Adrenal gland (tissue), 5 donors: ENCODE data around the gene AMN.

Source experiments
- POLR2A ChIP-seq, 2 donors: fragments of 450-650 bp; IDR thresholded peaks; one replicate each; pipeline ENCODE4 v1.6.1; 2017; ENCODE audit warnings: antibody characterized with exemption in 2 of 2, mild to moderate bottlenecking in 2 of 2, moderate library complexity in 1 of 2
- TF ChIP-seq, protein P1 (sequence below), 6 experiments: fragments of 450-650 bp in 4 of 6; fragments of 200-600 bp in 2 of 6; sonication (generic) in 1 of 6; IDR thresholded peaks; 1 replicate in 5 of 6; 2 replicates in 1 of 6; pipeline versions ENCODE4 v1.5.1 to v1.8.0; 2016 to 2021; ENCODE audit warnings: antibody characterized with exemption in 6 of 6, mild to moderate bottlenecking in 2 of 6, moderate library complexity in 1 of 6
- donor health status: DM: no; HTN: no; CAD: no.

- TF ChIP-seq, protein P1, sequence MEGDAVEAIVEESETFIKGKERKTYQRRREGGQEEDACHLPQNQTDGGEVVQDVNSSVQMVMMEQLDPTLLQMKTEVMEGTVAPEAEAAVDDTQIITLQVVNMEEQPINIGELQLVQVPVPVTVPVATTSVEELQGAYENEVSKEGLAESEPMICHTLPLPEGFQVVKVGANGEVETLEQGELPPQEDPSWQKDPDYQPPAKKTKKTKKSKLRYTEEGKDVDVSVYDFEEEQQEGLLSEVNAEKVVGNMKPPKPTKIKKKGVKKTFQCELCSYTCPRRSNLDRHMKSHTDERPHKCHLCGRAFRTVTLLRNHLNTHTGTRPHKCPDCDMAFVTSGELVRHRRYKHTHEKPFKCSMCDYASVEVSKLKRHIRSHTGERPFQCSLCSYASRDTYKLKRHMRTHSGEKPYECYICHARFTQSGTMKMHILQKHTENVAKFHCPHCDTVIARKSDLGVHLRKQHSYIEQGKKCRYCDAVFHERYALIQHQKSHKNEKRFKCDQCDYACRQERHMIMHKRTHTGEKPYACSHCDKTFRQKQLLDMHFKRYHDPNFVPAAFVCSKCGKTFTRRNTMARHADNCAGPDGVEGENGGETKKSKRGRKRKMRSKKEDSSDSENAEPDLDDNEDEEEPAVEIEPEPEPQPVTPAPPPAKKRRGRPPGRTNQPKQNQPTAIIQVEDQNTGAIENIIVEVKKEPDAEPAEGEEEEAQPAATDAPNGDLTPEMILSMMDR (IDR thresholded peaks at IDR 0.05): no peak
- TF ChIP-seq POLR2A (IDR thresholded peaks at IDR 0.05): no peak
These were observed 34.8 kb downstream of the AMN start for GRCh38 chr14:102957222-102957621.
